ENCODE measurements around the gene DCC.

DNA sequence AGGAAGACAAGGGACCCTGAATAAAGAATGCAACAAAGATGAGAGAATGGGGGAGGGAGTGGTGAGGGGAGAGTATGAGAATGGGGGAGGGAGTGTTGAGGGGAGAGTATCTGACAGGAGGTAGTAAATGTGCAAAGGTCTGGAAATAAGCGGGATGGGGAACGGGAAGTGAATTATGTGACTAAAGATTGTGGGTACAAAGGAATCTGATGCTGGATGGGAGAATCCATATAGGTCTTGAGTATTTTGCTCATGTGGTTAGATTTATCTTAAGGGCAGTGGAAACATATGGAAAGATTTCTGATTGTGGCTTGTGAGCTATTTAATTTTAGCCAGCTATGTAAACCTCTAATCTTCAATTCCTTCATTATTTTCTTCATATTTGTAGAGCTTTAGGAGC lies 593.4 kb downstream of the DCC start:
- TF ChIP-seq EZH2phosphoT487 (IDR thresholded peaks at IDR 0.05; ENCODE audit: insufficient read depth, low read depth) (no peak), EZH2 (IDR thresholded peaks at IDR 0.05; ENCODE audit: insufficient read depth, poor library complexity, severe bottlenecking) (no peak)
